ENCODE measurements around the gene AKAP6.

Gene AKAP6

GRCh38 chr14:32419429-32419828, 90.3 kb downstream of the AKAP6 start:
- H3K27ac ChIP-seq: no peak overlapping the region
- TF ChIP-seq ZFX (IDR thresholded peaks at IDR 0.05): no peak
- no peak for TF ChIP-seq CTCF (conservative IDR thresholded peaks at IDR 0.05)

- TF ChIP-seq CTCF (conservative IDR thresholded peaks at IDR 0.05) (no peak), ZFX (IDR thresholded peaks at IDR 0.05) (no peak)
- no peak overlapping the region for H3K27ac ChIP-seq
These were observed 92.7 kb downstream of the AKAP6 start for GRCh38 chr14:32421781-32422180.

- TF ChIP-seq ZFX (IDR thresholded peaks at IDR 0.05) (no peak), CTCF (conservative IDR thresholded peaks at IDR 0.05) (no peak)
These were observed 93.3 kb downstream of the AKAP6 start for GRCh38 chr14:32422440-32422839.

GRCh38 chr14:32426028-32426427, 96.9 kb downstream of the AKAP6 start:
- H3K27ac ChIP-seq: no peak overlapping the region
- TF ChIP-seq CTCF (conservative IDR thresholded peaks at IDR 0.05) (no peak), ZFX (IDR thresholded peaks at IDR 0.05) (no peak)

More at GRCh38 chr14:32422440-32422839, 93.3 kb downstream of the AKAP6 start:
- no peak overlapping the region for H3K27ac ChIP-seq

- TF ChIP-seq CTCF (conservative IDR thresholded peaks at IDR 0.05): no peak
- TF ChIP-seq ZFX (IDR thresholded peaks at IDR 0.05): no peak
- no peak overlapping the region for H3K27ac ChIP-seq
These were observed 97.7 kb downstream of the AKAP6 start for GRCh38 chr14:32426586-32427388.

GRCh38 chr14:32427726-32428528, 98.8 kb downstream of the AKAP6 start:
- TF ChIP-seq ZFX (IDR thresholded peaks at IDR 0.05) (no peak), CTCF (conservative IDR thresholded peaks at IDR 0.05) (no peak)
- no peak overlapping the region for H3K27ac ChIP-seq

GRCh38 chr14:32428875-32429274, 99.8 kb downstream of the AKAP6 start:
- TF ChIP-seq ZFX (IDR thresholded peaks at IDR 0.05) (no peak), CTCF (conservative IDR thresholded peaks at IDR 0.05) (no peak)
- H3K27ac ChIP-seq: no peak overlapping the region
